Suprapubic skin (tissue), 4 donors: Measurements from ENCODE around the gene SERPING1. TPM values are rescaled to one million over a fixed set of nuclear protein-coding genes. Genes with fewer than 3 reads are reported as not detected.
"Not testable (repeated sequence)": the region's sequence is repeated elsewhere in the genome, so short reads cannot be mapped to it uniquely, and the experiment has no call there.

Source experiments
- DNase-seq, 2 donors: peaks; one replicate each; pipeline ENCODE4 v3.0.0-alpha.2; 2019; ENCODE audit warnings: low spot score in 2 of 2
- H3K27ac ChIP-seq: fragments of 200-600 bp; sonication (generic); one replicate; pipeline ENCODE4 v1.5.1; 2019
- H3K27me3 ChIP-seq: fragments of 200-600 bp; sonication (generic); one replicate; pipeline ENCODE4 v1.5.1; 2019
- H3K36me3 ChIP-seq: fragments of 200-600 bp; sonication (generic); one replicate; pipeline ENCODE4 v1.5.1; 2019
- H3K4me1 ChIP-seq: fragments of 200-600 bp; sonication (generic); one replicate; pipeline ENCODE4 v1.5.1; 2019
- H3K4me3 ChIP-seq: fragments of 200-600 bp; sonication (generic); one replicate; pipeline ENCODE4 v1.5.1; 2019; ENCODE audit warnings: mild to moderate bottlenecking
- H3K9me3 ChIP-seq: fragments of 200-600 bp; sonication (generic); one replicate; pipeline ENCODE4 v1.5.1; 2019
- EP300 ChIP-seq: sonication (generic); formaldehyde crosslinking; IDR thresholded peaks from one replicate; pipeline ENCODE4 v1.6.1; 2017; ENCODE audit warnings: antibody characterized with exemption
- POLR2A ChIP-seq, 2 donors: fragments of 450-650 bp; IDR thresholded peaks; one replicate each; pipeline ENCODE4 v1.6.1; 2017; ENCODE audit warnings: antibody characterized with exemption in 2 of 2, mild to moderate bottlenecking in 2 of 2, moderate library complexity in 2 of 2
- POLR2AphosphoS5 ChIP-seq, 3 donors: sonication (generic); formaldehyde crosslinking; IDR thresholded peaks; one replicate each; pipeline ENCODE4 v1.6.1; 2017; ENCODE audit warnings: antibody characterized with exemption in 3 of 3
- WGBS: methylation state at CpG from one replicate; pipeline ENCODE4 v1.1.5; 2018; 5-methylcytosine and 5-hydroxymethylcytosine counted together
- total RNA-seq, 4 donors: library from RNA; depleted of rRNA; stranded (reverse); fragments of >200 nt; gene quantifications; one replicate each; pipeline ENCODE4 v1.1.0, GENCODE V29; 2016
- TF ChIP-seq, protein P1 (sequence below), 2 donors: fragments of 200-600 bp in 1 of 2; fragments of 450-650 bp in 1 of 2; sonication (generic) in 1 of 2; IDR thresholded peaks; one replicate each; pipeline ENCODE4 v1.5.1; 2016 to 2019; ENCODE audit warnings: antibody characterized with exemption in 2 of 2, mild to moderate bottlenecking in 1 of 2, moderate library complexity in 1 of 2

SERPING1 gene
- total RNA-seq, 4 donors from 2014 or later: 93.3 to 173 (median 119) TPM

DNA sequence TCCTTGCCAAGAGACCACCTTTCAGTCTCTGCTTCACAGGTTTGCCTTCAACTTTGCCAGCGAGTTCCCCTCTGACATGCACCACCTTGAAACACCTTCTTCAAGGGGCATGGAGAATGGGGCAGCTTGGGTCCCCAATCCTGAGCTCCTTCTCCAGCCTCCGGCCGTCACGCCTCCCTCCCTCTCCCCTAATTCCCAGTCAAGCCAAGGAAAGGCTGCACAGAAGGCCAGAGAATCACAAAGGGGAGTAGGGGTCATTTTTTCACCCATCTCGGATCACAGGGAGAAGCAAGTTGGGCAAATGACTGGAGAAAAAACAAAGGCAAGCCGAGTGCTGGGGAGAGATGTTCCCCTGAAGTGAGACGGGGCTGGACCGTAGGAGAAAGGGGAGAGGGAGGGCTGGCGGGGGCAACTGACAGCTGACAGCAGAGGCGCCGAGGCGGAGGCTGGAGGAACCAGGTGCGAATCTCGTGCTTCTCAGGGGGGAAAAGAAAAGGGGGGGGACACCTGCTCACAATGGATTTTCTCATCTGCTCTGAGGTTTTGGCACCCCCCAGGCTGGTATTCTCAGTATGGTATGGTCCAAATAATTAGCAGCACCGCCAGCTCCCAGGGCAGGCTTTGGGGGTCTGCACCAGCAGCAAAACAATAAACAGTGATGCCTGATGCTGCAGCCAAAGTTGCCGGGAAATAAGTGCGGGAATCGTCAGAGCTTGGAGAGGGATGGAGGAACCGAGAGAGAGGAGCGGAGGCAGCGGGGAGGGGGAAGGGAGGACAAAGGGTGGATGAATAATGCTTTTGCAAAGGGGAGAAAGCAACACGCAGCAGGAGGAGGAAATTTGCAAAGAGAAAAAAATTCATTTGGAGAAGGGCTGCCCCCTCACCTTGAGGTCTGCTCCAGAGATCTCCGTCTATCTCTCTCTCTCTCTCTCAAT lies 51.6 kb downstream of the SERPING1 start:
- Histone ChIP-seq H3K36me3 (no peaks in the 10 kb centered on the region), H3K9me3 (no peaks in the 10 kb centered on the region), H3K4me1 (peaks cover 50% of the 10 kb centered on the region), H3K27ac (no peak overlapping the region), H3K4me3 (peak overlapping the region; percentile 47), H3K27me3 (peaks cover 16% of the 10 kb centered on the region)
- TF ChIP-seq EP300: no peak
- DNase-seq: no peak
- WGBS: 1% methylated on average over 23 of the region's 23 CpGs

DNA sequence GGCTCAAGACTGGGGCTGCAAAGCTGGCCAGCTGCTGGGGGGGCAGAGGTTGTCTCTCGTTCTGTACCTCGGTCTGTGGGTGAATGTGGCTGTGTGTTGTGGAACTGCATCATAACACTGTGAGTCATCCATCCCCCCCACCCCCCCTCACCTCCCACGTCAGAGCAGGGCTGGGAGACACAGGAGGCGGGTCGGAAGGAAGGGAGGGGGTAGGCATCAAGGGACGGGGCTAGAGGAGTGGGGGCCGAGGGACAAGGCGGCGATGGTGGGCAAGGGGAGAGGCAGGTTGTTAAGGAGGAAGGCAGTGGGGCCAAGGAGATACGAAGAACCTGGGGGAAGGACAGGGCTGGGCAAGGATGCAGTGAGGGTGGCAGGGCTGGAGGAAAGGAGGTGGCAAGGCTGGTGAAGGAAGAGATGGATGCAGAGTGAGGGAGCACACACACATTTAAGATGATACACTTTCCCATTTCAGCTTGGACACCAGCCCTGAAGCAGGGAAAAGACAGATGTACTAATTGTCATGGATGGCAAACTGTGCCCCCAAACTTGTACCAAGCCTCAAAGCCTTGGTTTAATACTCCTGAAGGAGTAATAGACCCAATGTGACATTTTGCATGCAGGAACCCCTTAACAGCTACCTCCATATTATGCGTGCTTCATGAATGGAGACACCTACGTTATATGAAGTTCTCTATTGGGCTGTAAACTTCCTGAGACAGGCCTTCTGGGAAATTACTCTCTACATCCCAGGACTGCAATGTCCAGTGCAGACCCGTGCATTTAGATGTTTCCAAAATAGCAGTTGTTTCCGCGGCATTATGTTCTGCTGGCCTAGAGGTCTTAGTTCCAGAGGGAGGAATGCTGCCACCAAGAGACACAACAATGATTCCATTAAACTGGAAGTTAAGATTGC lies 52.6 kb downstream of the SERPING1 start, which contains the start of gene YPEL4:
Gene YPEL4, minus strand, starts transcription at position 87 of the 913 bp plus-strand sequence. CDS start 2,805 bp downstream, outside the sequence.
- H3K9me3 ChIP-seq: no peaks in the 10 kb centered on the region
- H3K36me3 ChIP-seq: no peaks in the 10 kb centered on the region
- WGBS: 19% methylated on average over 15 of the region's 15 CpGs
- H3K4me3 ChIP-seq: peak within 1 kb of the TSS; percentile 47
- peaks cover 44% of the 10 kb centered on the region for H3K4me1 ChIP-seq
- no peak for TF ChIP-seq POLR2AphosphoS5 (IDR thresholded peaks at IDR 0.05)
- TF ChIP-seq, protein P1, sequence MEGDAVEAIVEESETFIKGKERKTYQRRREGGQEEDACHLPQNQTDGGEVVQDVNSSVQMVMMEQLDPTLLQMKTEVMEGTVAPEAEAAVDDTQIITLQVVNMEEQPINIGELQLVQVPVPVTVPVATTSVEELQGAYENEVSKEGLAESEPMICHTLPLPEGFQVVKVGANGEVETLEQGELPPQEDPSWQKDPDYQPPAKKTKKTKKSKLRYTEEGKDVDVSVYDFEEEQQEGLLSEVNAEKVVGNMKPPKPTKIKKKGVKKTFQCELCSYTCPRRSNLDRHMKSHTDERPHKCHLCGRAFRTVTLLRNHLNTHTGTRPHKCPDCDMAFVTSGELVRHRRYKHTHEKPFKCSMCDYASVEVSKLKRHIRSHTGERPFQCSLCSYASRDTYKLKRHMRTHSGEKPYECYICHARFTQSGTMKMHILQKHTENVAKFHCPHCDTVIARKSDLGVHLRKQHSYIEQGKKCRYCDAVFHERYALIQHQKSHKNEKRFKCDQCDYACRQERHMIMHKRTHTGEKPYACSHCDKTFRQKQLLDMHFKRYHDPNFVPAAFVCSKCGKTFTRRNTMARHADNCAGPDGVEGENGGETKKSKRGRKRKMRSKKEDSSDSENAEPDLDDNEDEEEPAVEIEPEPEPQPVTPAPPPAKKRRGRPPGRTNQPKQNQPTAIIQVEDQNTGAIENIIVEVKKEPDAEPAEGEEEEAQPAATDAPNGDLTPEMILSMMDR (IDR thresholded peaks at IDR 0.05): no peak
- TF ChIP-seq EP300: no peak
- no peak for TF ChIP-seq POLR2A (IDR thresholded peaks at IDR 0.05)
- H3K27me3 ChIP-seq: peaks cover 16% of the 10 kb centered on the region
- peak in 1 of 2 donors; percentile 87 for DNase-seq
- no peak within 1 kb of the TSS for H3K27ac ChIP-seq

DNA sequence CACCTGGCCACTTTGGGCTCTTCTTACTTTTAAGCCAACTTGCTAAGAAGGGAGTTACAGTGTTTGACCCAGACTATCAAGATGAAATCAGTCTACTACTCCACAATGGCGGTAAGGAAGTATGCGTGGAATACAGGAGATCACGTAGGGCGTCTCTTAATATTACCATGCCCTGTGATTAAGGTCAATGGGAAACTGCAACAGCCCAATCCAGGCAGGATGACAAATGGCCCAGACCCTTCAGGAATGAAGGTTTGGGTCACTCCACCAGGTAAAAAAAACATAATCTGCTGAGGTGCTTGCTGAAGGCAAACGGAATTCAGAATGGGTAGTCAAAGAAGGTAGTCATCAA lies 53.2 kb downstream of the SERPING1 start:
- peaks cover 40% of the 10 kb centered on the region for H3K4me1 ChIP-seq
- 70% methylated on average over 5 of the region's 5 CpGs for WGBS
- peaks cover 16% of the 10 kb centered on the region for H3K27me3 ChIP-seq

DNA sequence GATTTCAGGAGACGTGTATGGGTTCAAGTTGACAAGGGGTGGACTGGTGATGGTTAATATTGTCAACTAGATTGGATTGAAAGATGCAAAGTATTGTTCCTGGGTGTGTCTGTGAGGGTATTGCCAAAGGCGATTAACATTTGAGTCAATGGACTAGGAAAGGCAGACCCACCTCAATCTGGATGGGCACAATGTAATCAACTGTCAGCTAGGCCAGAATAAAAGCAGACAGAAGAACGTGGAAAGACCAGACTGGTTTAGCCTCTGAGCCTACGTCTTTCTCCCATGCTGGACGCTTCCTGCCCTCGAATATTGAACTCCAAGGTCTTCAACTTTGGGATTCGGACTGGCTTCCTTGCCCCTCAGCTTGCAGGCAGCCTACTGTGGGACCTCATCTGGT lies 53.9 kb downstream of the SERPING1 start:
- Histone ChIP-seq H3K27me3 (peaks cover 16% of the 10 kb centered on the region), H3K4me1 (peaks cover 40% of the 10 kb centered on the region), H3K27ac (no peak overlapping the region), H3K36me3 (no peaks in the 10 kb centered on the region), H3K9me3 (no peaks in the 10 kb centered on the region), H3K4me3 (no peak overlapping the region)
- DNase-seq: no peak
- TF ChIP-seq, protein P1 (IDR thresholded peaks at IDR 0.05): no peak
- TF ChIP-seq POLR2A (IDR thresholded peaks at IDR 0.05) (no peak), POLR2AphosphoS5 (IDR thresholded peaks at IDR 0.05) (no peak), EP300 (no peak)
- WGBS: 83% methylated on average over 7 of the region's 7 CpGs

More for the DNA sequence above, 53.2 kb downstream of the SERPING1 start:
- Histone ChIP-seq H3K9me3 (no peaks in the 10 kb centered on the region), H3K36me3 (no peaks in the 10 kb centered on the region), H3K4me3 (no peak overlapping the region), H3K27ac (no peak overlapping the region)
- DNase-seq: no peak
- TF ChIP-seq POLR2AphosphoS5 (IDR thresholded peaks at IDR 0.05) (no peak), POLR2A (IDR thresholded peaks at IDR 0.05) (no peak), EP300 (no peak)
- TF ChIP-seq, protein P1 (IDR thresholded peaks at IDR 0.05): no peak

DNA sequence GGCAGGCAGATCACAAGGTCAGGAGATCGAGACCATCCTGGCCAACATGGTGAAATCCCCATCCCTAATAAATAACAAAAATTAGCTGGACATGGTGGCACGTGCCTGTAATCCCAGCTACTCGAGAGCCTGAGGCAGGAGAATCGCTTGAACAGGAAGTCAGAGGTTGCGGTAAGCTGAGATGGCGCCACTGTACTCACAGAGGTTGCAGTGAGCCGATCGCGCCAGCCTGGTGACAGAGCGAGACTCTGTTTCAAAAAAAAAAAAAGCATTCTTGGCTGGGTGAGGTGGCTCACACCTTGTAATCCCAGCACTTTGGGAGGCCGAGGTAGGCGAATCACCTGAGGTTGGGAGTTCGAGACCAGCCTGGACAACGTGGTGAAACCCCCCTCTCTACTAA lies 54.7 kb downstream of the SERPING1 start:
- H3K36me3 ChIP-seq, H3K27ac ChIP-seq, H3K9me3 ChIP-seq, DNase-seq, H3K4me3 ChIP-seq: not testable (repeated sequence)
- WGBS: 79% methylated on average over 14 of the region's 14 CpGs
- Histone ChIP-seq H3K27me3 (peaks cover 11% of the 10 kb centered on the region), H3K4me1 (peaks cover 39% of the 10 kb centered on the region)

DNA sequence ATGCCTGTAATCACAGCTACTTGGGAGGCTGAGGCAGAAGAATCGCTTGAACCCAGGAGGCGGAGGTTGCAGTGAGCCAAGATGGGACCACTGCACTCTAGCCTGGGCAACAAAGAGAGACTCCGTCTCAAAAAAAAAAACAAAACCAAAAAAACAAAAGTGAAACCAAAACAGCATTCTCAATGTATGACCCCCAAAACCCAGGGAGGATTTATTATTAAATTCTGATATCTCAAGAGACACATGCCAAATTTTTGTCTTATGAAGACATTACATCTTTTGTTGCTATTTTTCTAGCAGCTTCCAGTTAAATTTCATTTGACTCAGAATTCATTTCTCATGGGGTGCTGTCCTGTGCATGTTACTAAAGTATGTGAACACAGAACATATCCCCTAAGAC lies 55.2 kb downstream of the SERPING1 start:
- no peaks in the 10 kb centered on the region for H3K9me3 ChIP-seq
- WGBS: 79% methylated on average over 3 of the region's 3 CpGs
- H3K27me3 ChIP-seq: peaks cover 7% of the 10 kb centered on the region
- no peak overlapping the region for H3K27ac ChIP-seq
- peaks cover 35% of the 10 kb centered on the region for H3K4me1 ChIP-seq
- H3K36me3 ChIP-seq: no peaks in the 10 kb centered on the region
- DNase-seq: no peak
- no peak overlapping the region for H3K4me3 ChIP-seq
- no peak for TF ChIP-seq POLR2AphosphoS5 (IDR thresholded peaks at IDR 0.05)
- no peak for TF ChIP-seq POLR2A (IDR thresholded peaks at IDR 0.05)
- TF ChIP-seq, protein P1 (IDR thresholded peaks at IDR 0.05): no peak
- no peak for TF ChIP-seq EP300
